Ureter (tissue), 1 donor: ENCODE results near the gene BMI1. TPM values are rescaled to one million over a fixed set of nuclear protein-coding genes. Genes with fewer than 3 reads are reported as not detected.
A peak's percentile ranks its signal among the peaks of the same experiment; 100 is the strongest.
"Not testable (repeated sequence)": the region's sequence is repeated elsewhere in the genome, so short reads cannot be mapped to it uniquely, and the experiment has no call there.

ENCODE experiments used
- DNase-seq: peaks from one replicate; pipeline ENCODE4 v3.0.0-alpha.2; 2020; ENCODE audit warnings: low spot score
- total RNA-seq: library from RNA; stranded (reverse); gene quantifications from one replicate; pipeline ENCODE4 v1.2.4, GENCODE V29; 2023
- donor health status: DM: yes; HTN: yes; CAD: no.

The BMI1 gene
- total RNA-seq = 51.4 TPM

DNA sequence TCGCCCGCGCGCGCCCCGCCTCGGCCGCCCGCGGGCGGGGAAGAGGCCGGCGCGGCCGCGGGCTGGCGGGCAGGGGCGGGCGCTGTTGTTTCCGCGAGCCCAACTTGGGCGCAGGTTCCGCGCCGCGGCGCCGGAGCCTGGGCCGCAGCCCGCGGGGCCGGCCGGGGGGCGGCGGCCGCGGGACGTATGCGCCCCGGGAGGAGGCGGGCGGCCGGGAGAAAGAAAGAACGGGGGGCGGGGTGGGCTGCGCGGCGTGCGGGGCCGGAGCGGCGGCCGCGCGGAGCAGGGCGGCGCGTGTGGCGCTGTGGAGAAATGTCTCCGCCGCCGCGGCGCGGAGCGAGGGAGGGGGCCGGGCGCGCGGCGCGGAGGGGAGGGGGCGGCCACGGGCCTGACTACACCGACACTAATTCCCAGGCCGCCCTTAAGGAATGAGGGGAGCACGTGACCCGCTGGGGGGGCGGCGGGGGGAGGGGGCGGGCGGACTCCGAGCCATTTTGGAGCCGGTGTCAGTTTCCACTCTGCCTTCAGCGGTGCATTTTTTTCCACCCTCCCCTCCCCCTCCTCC, at the start of gene BMI1:
BMI1 (plus strand) TSS at position 509 of the 565 bp plus-strand sequence. CDS start 5,351 bp downstream, outside the sequence.
- DNase-seq = peak; percentile 83

DNA sequence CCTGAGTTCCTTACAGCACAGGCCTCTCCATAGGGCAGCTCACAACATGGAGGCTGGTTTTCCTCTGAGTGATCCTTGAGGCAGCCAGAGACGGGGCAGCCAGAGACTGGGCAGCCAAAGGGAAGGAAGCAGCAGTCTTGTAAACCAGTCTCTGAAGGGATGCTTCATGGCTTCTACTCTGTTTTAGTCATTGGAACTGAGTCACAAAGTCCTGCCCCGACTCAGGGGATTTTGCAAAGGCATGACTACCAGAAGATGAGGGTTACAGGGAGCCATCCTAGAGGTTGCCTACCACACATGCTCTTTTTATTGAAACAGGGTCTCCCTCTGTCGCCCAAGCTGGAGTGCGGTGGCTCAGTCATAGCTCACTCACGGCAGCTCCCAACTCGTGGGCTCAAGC, 49.1 kb upstream of the BMI1 start:
- no peak for DNase-seq

DNA sequence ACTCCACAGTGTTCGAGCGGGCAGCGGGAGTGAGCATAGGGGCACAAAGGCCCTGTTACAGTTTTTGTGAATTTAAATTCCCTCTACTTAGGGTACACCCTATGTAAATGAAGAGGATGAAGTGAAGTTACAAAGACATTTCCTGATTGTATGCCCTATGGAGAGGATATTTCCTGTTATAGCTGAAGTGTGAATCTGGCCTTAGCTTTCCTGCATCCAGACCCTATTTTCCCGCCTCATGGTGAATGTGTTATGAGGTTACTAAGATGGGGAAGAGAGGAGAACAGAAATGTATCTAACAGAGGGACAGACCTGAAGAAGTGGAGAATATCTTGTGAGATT, 42.5 kb upstream of the BMI1 start:
- DNase-seq = no peak

GRCh38 chr10:22280078-22280477, 40.8 kb upstream of the BMI1 start:
- no peak for DNase-seq

DNA sequence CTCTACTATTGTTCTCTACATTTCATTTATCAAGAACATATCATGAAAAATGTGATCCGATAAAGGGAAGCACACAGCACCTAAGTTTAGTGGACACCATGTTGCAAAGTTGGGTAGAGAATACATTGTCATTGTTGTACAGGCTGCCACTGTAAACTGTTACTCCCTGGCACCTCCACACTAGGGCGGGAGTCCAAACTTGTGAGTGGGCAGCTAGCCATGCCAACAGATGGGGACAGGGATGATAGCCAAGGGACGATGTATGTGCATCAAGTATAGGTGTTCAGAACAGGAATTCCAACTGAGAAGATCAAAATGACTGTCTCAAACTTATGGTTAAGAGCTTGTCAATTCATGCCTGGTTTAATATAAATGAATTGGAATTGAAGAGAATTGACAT, 35.8 kb upstream of the BMI1 start:
- no peak for DNase-seq

DNA sequence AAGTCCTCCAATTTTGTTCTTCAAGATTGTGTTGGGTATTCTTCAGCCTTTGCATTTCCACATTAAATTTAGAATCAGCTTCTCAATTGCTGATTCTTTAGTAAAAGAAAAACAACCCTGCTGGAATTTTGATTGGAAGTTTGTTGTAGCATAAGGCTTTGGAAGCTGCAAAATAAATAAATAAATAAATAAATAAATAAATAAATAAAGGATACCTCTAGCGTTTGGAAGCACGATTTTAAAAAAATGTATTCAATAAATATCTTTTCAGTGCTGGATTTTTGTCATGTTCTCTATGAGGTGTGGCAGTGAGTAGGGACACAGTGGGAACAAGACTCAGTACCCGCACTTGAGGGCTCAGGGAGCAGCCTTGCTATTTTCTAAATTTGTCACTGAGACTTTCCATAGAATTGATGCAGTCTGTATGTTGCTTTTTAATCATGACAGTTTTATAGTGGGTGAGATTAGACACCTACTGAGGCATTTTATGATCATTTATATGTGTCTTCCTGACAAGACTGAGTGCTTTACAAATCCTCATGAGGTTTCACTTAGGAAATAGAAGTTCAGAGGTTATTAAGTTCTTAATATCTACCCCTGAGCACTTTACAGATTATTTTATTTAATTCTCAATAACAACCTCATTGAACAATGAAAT, 27.0 kb upstream of the BMI1 start:
- DNase-seq = no peak

- no peak for DNase-seq
Observed at GRCh38 chr10:22294694-22295093, 26.2 kb upstream of the BMI1 start.

GRCh38 chr10:22301193-22301592, 19.7 kb upstream of the BMI1 start:
- DNase-seq = no peak

DNA sequence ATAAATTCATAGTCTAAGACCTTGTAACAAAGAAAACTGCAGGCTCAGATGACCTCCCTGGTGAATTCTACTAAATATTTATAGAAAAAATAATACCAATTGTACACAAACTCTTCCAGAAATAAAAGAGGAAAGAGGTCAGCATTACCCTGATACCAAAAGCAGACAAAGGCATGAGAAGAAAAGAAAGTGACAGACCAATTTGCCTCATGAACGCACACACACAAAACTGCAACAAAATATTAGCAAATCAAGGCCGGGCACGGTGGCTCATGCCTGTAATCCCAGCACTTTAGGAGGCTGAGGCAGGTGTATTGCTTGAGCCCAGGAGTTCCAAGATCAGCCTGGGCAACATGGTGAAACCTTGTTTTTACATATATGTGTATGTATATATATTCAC, 17.4 kb upstream of the BMI1 start:
- DNase-seq = no peak

- DNase-seq = no peak
Observed at GRCh38 chr10:22305721-22306120, 15.2 kb upstream of the BMI1 start.

GRCh38 chr10:22308390-22308789, 12.5 kb upstream of the BMI1 start:
- no peak for DNase-seq

GRCh38 chr10:22309180-22310000, 11.5 kb upstream of the BMI1 start:
- no peak for DNase-seq

- not testable (repeated sequence) for DNase-seq
Observed at GRCh38 chr10:22310012-22310411, 10.9 kb upstream of the BMI1 start.

- DNase-seq = no peak
Observed at GRCh38 chr10:22310928-22311327, 10.0 kb upstream of the BMI1 start.

- DNase-seq = no peak
Observed at GRCh38 chr10:22314852-22315251, 6.0 kb upstream of the BMI1 start.

DNA sequence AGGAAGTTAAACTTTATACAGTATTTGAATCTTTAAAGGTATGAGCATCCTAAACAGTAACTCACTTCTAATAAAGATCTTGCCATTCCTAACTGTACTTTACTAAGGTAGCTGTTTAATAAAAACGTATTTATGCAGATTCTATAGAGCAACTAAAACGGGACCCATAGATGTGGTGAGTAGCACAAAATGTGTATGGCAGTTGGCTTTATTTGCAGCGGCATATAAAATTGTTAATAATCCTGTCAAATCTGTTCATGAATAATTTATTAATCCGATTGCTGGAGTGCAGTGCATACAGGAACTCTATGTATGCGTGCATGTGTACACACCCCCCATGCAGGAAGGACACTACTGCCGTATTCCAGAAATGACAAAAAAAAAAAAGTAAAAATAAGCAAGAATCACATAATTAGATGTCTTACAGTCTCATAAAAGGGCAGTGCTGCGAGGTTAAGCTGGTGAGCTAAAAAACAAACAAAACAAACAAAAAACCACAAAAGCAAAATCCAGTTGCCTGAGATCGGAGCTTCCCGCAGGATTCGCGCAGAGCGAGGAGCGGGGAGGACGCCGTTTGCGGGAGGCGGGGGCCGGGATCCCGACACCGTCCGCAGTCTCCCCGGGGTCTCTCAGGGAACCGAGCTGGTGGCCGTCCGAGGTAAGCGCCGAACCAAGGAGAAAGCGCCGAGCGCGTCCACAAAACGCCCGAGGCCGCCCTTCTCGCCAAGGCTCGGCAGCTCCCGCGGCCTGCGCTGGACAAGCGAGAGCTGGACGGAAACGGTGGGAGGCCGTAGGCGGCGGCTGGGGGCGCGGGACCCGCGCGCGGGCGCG, 5.2 kb upstream of the BMI1 start:
- no peak for DNase-seq

- peak; percentile 88 for DNase-seq
Observed at GRCh38 chr10:22316286-22317075, 4.4 kb upstream of the BMI1 start, which contains the start of gene COMMD3. Gene COMMD3 (plus strand): TSS chr10:22316388. CDS start chr10:22316418, 30 bp downstream.

GRCh38 chr10:22317076-22317370, 3.9 kb upstream of the BMI1 start:
- DNase-seq = no peak

- no peak for DNase-seq
Observed at GRCh38 chr10:22317771-22318565, 2.9 kb upstream of the BMI1 start.

DNA sequence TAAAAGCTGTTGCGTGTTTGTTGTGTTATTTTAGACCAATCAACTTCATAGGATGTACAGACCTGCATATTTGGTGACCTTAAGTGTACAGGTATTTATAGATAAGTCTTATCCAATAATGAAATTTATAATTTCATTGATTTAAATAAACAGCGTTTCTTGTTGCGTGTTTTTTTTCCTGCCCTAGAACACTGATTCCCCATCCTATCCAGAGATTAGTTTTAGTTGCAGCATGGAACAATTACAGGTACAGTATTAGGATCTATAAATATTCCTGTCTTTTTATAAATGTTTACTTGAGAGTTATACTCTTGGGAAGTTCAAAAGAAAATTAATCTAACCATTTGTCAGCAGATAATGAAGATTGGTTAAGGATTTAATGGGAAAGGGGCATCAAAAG, 2.1 kb upstream of the BMI1 start:
- no peak for DNase-seq

GRCh38 chr10:22319547-22319979, 1.3 kb upstream of the BMI1 start:
- no peak for DNase-seq
